Stimulated activated CD4-positive, alpha-beta T cell treated with anti-CD3 and anti-CD28 coated beads, Interleukin-2, amount 100 ng/mL, for 24 hours (primary cell): ENCODE measurements around the gene CFAP46.

Experiments
- DNase-seq, 2 donors: peaks; one replicate each; pipeline ENCODE4 v3.0.0-alpha.2; 2020

CFAP46 gene

DNA sequence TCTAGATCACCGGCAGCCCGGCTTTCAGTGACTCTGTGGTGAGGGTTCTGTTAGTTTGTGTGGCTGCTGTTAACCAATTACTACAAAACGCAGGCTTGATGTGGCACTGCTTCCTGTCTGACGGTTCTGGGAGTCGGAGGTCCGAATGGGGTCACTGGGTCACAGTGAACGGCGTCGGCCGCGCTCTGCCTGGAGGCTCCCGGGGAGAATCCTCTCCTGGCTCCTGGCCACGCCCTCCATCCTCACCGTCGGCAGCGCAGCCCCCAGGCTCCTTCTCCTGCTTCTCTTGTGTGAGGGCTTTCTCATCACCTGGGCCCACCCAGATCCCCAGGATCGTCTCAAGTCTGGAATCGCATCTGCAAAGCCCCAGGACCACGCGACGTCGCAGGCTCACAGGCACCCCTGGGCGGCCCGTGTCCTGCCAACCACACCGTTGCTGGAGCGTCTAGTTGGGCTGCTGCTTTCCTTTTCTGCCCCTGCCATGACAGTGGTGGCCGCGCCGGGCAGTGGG is 124.6 kb downstream of the CFAP46 start:
- DNase-seq: no peak

DNA sequence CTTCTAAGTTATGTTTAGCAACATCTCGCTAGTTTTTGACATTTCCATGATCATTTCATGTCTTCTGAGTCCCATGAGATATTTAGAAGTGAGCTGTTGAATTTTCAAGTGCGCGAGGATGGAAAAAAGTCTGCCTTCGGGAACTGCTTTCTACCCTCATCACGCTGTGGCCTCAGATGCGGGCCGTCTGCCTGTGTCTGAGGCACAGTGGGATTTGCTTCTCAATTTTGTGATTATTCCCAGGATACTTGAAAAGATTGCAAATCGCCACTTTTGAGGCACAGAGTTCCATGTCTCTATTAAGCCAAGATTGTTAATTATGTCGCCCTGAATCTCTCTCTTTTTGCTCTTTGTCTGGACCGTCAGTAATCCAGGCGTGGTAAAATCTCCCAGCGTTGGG is 125.7 kb downstream of the CFAP46 start:
- no peak for DNase-seq

DNA sequence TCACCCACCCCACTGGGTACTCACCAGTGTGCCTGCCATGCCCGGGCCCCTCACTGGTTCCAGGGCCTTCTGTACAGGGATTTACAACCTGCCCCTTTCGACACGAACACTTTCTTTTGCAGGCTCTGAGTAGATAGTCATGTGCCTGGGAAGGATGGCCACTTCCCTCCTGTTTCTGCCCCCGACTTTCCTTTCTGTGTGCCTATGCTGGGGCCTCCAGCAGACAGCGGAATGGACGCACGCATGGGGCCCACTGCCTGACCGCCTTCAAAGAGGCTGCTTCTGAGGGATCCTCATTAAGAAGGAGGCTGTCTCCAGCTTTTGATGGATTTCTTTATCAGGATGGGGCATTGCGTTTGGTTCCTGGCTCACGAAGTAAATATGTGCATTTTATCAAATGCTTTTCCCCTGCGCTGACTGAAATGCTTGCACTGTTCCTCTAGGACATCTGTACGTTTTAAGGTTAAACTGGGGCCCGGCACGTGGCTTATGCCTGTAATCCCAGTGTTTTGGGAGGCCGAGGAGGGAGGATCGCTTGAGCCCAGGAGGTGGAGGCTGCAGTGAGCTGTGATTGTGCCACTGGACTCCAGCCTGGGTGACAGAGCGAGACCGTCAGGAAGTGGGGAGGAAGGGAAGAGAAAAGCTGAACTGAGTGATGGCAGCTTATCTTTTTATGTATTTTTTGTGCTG is 127.1 kb downstream of the CFAP46 start:
- no peak for DNase-seq

DNA sequence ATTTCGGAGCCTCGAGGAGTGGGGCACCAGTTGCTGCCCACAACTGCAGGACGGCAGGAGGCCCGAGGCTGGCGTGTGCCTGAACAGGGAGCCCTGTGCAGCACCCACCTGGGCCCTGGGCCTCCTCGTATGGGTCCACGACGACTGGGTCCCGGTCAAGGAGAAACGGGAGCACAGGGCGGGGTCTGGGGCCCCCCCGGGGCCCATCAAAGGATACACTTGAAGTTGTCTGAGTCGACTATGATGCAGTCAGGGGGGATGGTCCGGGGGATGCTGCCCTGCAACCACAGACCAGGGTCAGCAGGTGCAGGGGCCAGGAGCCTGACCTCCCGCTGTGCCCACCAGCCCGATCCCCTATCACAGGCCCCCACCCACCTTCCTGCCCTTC is 127.9 kb downstream of the CFAP46 start:
- DNase-seq: no peak

DNA sequence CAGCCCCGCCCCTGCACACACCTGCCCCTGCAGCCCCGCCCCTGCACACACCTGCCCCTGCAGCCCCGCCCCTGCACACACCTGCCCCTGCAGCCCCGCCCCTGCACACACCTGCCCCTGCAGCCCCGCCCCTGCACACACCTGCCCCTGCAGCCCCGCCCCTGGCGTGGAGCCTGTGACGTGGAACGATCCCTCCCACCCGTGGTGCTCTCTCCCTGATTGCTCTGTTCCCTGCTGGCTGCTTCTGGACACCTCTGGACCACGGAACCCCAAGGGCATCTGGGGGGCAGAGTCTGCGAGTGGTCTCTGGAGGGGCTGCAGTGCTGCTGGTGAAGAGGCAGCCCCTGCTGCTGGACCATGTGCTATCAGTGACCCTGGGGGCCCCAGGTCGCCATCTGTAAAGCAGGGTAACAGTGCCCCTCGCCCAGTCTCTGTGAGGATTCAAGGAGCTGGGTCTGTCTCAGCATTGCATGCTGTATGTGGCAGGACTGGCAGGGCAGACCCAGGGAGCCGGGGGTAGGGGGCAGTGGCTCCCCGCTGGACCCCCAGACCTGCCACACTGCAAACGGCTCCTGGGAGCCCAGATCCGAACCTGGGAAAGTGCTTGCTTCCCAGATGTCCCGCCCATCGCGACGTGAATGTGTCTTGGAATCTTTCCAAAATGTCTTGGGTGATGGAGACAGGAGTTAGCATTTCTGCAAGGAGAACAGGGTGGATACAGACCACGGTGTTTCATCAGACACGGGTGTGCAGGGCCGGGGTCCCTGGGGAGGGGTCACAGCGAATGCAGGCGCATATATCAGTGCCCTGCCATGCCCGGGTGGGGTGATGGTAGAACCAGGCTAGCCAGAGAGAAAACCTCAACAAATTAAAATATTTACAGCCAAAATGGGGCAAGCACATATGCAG is 128.6 kb downstream of the CFAP46 start:
- no peak for DNase-seq

DNA sequence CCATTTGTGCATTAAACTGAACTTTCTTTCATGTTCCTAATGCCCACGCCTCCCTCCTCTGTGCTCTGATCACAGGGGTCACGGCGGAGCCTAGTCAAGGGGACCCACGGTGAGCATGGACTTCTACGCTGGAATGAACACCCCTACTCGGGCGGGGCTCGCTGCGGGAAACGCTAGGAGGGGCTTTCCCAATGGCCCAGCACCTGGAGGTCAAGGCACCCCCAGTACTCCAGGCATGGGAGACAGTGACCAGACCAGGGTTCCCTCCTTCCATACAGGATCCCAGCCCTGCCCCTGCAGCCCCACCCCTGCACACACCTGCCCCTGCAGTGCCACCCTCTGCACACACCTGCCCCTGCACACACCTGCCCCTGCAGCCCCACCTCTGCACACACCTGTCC is 129.4 kb downstream of the CFAP46 start:
- DNase-seq: no peak

DNA sequence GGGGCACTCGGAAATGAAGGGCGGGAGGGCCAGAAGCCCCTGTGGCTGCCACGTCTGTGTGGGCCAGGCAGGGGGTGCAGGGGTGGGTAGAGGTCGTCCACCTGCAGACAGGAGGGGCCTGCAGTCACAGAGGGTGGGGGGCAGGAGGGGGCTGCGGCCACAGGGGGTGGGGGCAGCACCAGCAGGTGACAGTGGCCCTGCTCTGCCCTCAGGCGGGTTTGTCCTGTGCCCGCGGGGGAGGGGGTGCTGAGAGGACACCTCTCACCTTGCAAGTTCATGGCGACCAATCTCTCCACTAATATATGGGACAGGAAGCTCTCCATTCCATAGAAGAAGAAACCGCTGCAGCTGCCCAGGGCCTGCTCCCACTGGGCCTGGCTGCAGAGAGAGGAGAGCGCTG is 129.8 kb downstream of the CFAP46 start:
- DNase-seq: no peak

DNA sequence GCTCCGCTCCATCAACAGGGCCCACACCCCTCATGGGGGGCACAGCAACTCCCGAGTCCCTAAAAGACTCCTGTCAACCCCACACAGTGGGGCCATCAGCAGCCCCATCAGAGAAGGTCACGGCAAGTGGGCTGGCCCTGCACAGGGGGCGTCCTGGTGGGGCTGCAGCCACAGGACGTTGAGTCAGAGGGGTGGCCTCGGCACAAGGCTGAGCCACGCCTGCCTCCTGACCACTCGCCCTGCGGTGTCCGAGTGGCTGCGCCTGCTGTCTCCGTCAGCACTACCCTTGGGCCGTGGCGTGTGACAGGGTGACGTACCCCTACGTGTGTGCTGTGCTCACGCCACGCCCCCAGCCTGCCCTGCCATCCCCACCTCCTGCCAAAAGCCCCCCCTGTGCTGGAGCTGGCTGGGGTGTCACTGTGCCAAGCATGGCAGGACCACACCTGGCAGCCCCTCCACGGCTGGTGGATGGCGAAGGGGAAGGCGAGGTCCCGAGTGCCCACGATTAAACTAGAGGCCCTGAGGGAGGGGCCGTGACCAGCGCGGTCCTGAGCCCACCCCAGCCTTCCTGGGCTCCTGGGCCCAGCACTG is 130.4 kb downstream of the CFAP46 start:
- no peak for DNase-seq

DNA sequence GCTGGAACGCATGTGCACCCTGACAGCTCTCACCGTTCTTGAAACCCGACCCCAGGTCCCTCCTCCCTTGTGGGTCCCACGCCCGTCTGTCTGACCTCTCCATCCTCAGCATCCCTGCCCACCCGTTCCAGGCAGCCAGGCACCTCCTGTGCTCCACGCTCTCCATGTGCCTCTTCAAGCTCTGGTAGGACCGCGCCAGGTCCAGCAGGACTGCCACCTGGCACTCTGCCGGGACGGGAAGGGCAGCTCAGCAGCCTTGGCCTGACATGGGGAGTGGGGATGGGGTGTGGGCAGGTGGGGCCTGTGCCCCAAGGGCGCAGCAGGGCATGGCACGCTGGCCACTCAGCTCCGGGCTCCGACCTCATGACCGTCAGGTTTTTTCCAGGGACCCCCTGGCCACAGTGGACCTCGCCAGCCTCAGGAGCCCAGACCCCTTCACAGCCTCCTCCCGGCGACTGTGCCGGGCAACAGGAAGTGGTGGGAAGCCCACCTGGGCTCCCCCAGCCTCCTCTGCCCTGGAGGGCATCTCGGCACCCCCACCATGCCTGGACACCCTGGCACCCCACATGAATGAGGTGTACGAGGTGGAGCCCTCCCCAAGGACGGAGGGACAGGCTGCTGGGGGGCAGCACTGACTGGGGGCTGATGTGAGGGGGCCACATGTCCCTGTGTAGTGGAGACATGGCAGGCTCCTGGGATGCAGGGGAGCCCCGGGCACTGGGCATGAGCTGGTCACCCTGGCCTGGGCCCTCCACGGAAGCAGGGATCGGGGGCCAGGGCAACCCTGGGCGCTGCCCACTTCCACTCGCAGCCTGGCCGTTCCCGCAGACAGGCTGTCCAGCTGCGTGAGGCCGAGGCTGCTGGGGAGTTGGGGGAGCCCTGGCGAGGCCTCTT is 131.3 kb downstream of the CFAP46 start:
- no peak for DNase-seq

DNA sequence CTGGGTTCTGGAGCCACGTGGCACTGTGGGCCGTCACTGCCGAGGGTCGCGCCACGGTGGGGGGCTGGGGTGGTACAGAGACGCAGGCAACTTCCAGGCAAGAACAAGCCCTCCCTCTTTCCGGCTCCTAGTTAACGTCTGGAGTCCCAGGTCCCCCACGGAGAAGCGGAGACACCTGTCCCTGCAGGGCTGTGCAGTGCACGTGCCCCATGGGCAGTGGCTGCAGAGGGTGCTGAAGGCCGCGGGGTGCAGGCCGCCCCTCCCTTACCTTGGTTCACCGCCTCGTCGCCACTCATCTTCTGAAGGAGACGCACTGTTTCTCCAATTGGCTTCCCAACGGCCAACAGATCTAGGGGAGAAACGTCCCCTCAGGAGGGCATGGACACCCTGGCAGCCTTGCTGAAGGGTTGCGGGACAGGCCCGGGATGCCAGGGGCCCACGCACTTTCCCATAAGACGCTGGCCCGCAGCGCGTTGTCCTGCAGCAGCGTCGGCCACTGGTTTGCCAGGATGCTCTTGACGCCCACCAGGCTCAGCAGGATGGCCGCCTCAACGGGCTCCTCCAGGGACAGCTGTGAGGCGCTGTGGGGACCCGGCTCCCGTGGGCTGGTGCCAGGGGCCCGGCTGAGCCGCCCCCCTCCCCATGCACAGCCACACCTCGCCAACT is 132.1 kb downstream of the CFAP46 start:
- no peak for DNase-seq

DNA sequence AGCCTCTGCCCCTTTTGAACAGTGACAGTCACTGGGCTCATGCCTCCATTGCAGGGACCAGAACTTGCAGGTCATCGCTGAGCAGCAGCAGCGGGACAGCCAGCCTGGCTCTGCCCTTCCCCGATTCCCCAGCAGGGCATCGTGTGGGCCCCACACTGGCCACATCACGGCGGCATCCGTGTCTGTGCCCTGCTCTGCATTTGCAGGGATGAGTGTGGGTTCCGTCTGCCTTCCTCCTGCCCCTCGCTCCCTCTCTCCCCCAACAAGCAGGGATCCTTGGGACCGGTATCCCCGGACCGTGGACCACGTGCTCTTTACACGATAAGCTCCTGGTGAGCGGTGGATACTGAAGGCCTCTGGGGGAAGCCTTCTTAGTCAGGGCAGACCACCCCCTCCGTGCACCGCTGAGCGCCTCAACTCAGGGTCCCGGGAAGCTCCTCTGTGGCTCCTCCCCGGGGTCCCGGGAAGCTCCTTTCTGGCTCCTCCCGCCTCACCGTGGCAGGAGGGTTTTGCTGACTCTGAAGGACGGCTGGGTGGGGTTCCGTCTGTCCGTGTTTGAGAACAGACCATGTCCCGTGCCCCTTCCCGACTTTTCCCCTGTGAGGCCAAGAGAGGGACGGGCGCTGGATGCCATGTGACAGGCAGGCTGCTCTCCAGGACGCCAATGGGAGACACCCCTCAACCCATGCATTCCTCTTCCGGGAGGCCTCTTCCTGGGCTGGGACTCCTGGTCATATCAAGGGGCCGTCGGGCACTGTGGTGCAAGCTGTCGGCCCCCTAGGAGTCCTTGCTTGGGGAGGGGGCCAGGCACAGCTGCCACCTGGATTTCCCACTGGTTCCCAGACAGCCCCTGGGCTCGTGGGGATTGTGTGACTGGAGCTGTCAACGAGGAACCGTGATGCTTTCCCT is 132.9 kb downstream of the CFAP46 start:
- no peak for DNase-seq

DNA sequence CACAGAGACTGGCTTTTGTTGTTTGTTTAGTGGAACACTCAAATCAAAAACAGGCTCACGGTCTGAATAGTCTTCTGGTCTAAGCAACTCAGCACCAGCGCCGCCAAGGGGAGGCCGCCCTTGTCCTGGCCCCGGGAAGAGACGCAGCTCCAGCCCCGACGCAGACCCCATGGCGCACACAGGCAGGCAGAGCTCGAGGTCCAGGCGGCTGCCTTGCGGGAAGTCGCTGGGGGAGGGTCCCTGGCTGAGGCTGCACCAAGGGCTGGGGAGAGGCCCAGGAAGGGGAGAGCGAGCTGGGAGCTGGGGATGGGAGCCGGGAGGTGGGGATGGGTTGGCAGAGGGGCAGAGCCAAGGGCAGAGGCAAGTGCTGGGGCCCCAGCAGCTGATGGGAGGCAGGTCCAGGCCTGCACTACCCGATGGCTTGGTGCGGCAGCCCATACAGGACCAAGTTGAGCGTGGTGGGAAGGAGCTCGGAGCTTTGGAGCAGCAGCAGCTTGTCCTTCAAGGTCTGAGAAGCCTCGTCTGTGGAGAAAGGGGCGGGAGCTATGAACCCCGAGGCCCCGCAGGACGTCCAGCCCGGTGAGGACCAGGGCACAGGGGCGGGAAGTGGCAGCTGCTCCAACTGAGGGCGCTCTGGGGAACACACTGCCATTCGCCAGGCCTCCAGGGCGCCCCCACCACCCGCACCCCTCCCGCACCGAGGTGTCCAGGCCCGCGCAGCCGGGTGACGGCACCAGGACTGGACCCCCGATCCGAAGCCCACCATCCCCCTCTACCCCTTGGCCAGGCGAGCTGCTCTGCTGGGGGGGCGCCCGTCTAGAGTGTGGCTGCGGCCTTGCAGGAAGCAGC is 133.8 kb downstream of the CFAP46 start:
- no peak for DNase-seq

DNA sequence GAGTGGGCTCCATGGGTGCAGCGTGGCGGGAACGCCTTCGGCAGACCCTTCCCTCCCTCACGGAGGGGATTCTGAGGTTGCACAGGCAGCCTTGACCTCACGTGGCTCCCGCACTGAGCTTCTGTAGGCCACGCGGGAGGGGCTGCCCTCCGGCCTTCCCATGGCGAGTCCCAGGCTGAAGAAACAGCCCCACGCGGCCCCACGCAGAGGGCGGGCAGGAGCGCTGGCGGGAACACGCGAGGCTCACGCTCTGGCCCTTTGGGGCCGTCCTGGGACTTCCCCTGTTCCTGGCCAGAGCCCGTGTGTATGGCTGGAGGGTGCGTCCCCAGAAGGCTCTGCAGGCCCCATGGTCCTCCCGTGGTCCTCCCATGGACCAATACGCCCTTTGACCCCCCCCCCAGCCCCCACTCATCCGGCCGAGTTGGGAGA is 134.7 kb downstream of the CFAP46 start:
- DNase-seq: no peak

DNA sequence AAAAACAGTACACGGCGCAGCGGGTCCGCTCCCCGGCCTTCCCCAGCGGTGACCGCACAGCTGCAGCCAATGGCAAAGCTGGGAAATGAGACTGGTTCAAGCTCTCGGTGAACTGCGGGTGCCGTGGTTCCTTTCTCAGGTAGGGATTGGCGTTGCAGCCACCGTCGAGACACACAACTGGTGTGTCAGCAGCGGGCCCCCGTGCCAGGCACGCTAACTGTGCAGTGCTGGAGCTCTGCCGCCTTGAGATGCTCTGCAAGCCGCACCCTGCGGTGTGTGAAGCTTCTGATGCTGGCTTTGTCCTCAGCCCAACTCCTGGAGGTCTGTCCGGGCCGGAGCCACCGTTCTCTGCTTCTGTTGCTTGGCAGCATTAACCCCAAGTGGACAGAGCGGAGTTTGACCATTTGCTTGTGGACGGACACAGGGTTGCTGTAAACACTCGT is 135.8 kb downstream of the CFAP46 start:
- DNase-seq: no peak

DNA sequence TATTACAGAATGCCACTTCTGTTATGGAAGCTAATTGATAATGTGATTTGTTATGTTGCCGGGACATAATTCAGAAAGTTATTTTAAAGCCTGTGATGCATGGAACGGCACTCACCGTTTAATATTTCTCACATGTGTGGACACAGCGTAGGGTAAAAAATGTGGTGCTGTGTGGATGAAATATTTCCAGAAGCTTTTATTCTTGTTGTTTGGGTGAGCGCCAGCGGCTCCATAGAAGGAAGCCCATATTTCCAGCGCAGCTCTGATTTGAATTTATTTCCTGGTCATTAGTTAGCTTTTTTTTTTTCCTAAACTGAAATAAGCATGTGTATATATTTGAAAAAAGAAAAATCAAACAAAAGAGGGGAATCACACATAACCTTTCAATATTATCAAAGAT is 136.3 kb downstream of the CFAP46 start:
- no peak for DNase-seq

DNA sequence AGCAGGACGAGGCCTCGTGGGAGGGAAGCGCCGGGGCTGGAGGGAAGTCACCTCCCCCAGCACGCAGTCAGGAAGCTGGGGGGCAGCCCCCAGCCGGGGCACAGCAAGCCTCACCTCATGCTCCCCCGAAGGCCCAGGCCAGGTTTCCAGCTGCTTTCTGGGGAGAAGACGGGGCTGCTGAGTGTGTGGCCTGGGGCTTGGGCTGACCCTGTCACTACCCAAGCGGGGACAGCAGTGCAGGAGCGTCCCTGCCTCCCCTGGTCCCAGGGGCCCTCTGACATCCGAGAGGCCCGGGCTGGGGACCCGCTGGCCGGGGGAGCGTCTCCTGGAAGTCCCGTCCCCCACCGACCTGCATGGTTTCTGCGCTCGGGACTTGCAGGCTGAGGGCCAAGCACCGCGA is 136.8 kb downstream of the CFAP46 start:
- no peak for DNase-seq

DNA sequence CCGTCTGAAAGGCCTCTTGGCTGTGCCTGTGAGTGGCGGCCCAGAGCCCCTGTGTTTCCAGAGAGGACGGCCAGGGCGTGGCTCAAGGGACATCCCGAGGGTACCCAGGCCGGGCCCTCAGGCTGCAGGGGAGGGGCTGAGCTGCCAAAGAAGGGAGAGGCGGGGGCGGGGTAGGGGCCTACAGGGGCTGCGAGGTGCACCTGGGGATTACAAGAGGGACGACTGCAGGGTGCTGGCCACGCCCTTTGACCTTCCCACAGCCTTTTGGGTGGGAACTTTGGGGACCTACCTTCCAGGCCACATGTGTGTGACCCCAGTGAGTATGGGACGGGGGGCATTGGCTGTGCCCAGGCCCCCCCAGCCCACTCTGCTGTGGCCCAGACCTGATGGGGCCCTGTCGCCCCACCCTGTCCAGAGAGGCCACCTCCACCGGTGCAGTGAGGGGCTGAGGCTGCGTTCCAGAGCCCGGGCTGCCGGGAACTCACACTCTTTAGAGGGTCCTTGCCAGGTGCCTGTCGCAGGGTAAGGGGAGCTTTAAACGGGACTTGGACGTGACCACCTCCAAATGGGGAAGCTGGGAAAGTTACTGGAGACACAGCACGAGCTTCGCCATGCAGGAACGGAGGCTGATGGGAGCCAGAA is 137.5 kb downstream of the CFAP46 start:
- DNase-seq: no peak

DNA sequence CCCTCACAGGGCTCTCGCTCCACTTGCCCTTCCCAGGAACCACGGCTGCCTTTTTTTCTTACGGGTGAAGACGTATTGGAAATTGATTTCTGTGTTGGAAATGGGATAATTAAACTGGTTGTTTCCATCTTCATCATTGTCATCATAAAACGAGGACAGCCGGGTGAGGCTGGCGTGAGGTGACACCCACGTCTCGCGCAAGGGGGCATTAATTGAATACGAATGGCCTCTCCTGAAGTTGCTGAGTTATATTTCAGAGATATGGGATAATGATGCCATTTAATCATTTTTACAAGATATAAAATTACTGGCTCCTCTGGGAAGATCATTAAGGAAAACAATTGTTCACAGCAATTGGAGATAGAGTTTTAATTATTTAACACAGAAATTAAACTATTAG is 138.1 kb downstream of the CFAP46 start:
- no peak for DNase-seq

DNA sequence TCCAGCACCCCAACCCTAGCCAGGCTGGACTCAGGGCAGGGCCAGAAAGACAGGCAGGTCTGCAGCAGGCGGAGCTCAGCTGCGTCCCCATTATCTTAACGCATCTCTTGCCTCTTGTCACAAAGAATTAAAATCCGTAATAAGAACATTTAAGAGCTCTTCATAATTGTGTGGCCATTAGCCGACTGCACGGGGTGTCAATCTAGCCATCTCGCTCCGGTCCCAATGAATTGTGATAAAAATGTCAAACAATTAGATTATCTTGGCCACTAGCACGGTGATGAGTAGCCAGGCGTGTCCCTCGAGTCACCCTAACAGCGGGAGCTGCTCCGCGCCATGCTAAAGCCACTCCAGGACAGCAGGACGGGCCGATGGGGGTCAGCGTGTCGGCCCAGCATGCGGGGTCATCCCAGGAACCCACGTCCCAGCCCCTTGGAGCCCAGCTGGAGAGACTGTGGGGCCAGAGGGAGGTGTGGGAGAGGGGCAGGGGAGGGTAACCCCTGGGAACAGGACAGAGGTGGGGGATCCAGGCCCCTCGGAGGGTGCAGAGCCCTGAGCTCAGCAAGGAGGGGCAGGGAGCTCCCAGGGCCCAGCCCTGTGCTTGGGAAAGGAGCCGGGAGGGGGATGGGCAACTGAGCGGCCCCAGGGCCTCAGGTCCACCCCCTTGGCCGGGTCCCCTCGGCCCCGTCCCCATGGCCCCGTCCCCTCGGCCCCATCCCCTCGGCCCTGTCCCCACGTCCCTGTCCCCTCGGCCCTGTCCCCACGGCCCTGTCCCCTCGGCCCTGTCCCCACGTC is 138.8 kb downstream of the CFAP46 start:
- no peak for DNase-seq
